H1 (cell line): Measurements from ENCODE around the gene TCAP.

ENCODE experiments used
- BRCA1 ChIP-seq: IDR thresholded peaks from 2 replicates; pipeline ENCODE4 v1.6.1; 2012; ENCODE audit warnings: low read depth, low read length, improper control_type of control experiment
- CHD2 ChIP-seq: IDR thresholded peaks from 2 replicates; pipeline ENCODE4 v1.6.1; 2012; ENCODE audit warnings: low read length, improper control_type of control experiment
- CREB1 ChIP-seq: IDR thresholded peaks from 2 replicates; pipeline ENCODE4 v1.6.1; 2012; ENCODE audit warnings: inconsistent platforms
- EZH2 ChIP-seq: fragments of 200-600 bp; sonication (generic); IDR thresholded peaks from 2 replicates; pipeline ENCODE4 v1.7.1; 2012; ENCODE audit warnings: low read depth, mild to moderate bottlenecking, moderate library complexity, low read length, inconsistent platforms; ENCODE audit not compliant: severe bottlenecking
- JUN ChIP-seq: IDR thresholded peaks from 2 replicates; pipeline ENCODE4 v1.6.1; 2011; ENCODE audit warnings: low read depth, mild to moderate bottlenecking, improper control_type of control experiment, low read length
- JUND ChIP-seq: IDR thresholded peaks from 2 replicates; pipeline ENCODE4 v1.6.1; 2011; ENCODE audit warnings: mild to moderate bottlenecking, improper control_type of control experiment, low read length
- POLR2A ChIP-seq, 2 experiments: IDR thresholded peaks; 1 replicate in 1 of 2; 2 replicates in 1 of 2; pipeline ENCODE4 v1.6.1; 2011; ENCODE audit warnings: low read depth in 2 of 2, low read length in 2 of 2, mild to moderate bottlenecking in 2 of 2; ENCODE audit errors: control extremely low read depth in 1 of 2
- RAD21 ChIP-seq, 2 experiments: IDR thresholded peaks in 1 of 2; conservative IDR thresholded peaks in 1 of 2; 2 replicates each; pipeline ENCODE4 v1.6.1; 2011; ENCODE audit warnings: low read depth in 2 of 2, low read length in 2 of 2, improper control_type of control experiment in 1 of 2, inconsistent platforms in 1 of 2, mild to moderate bottlenecking in 1 of 2, moderate library complexity in 1 of 2
- SAP30 ChIP-seq: fragments of 300-600 bp; sonication (generic); IDR thresholded peaks from 2 replicates; pipeline ENCODE4 v1.7.1; 2012; ENCODE audit warnings: low read length, moderate library complexity, mild to moderate bottlenecking, inconsistent platforms; ENCODE audit not compliant: insufficient read depth, insufficient replicate concordance
- SIN3A ChIP-seq, 2 experiments: IDR thresholded peaks in 1 of 2; conservative IDR thresholded peaks in 1 of 2; 2 replicates each; pipeline ENCODE4 v1.6.1; 2011 to 2012; ENCODE audit warnings: low read length in 2 of 2, improper control_type of control experiment in 1 of 2, low read depth in 1 of 2, mild to moderate bottlenecking in 1 of 2
- TBP ChIP-seq: IDR thresholded peaks from 2 replicates; pipeline ENCODE4 v1.6.1; 2011; ENCODE audit warnings: low read depth, low read length, improper control_type of control experiment
- YY1 ChIP-seq: IDR thresholded peaks from 2 replicates; pipeline ENCODE4 v1.6.1; 2011; ENCODE audit warnings: low read depth, mild to moderate bottlenecking, low read length
- ZNF274 ChIP-seq: IDR thresholded peaks from 2 replicates; pipeline ENCODE4 v1.7.0; 2012; ENCODE audit warnings: low read length, borderline replicate concordance; ENCODE audit errors: extremely low read depth
- TF ChIP-seq, protein P1 (sequence below), 3 experiments: IDR thresholded peaks; 1 replicate in 2 of 3; 2 replicates in 1 of 3; pipeline versions ENCODE4 v1.5.1 to v1.6.1; 2011; ENCODE audit warnings: low read length in 3 of 3, mild to moderate bottlenecking in 3 of 3, inconsistent platforms in 2 of 3, low read depth in 1 of 3, moderate library complexity in 1 of 3; ENCODE audit not compliant: insufficient read depth in 1 of 3; ENCODE audit errors: control extremely low read depth in 1 of 3

DNA sequence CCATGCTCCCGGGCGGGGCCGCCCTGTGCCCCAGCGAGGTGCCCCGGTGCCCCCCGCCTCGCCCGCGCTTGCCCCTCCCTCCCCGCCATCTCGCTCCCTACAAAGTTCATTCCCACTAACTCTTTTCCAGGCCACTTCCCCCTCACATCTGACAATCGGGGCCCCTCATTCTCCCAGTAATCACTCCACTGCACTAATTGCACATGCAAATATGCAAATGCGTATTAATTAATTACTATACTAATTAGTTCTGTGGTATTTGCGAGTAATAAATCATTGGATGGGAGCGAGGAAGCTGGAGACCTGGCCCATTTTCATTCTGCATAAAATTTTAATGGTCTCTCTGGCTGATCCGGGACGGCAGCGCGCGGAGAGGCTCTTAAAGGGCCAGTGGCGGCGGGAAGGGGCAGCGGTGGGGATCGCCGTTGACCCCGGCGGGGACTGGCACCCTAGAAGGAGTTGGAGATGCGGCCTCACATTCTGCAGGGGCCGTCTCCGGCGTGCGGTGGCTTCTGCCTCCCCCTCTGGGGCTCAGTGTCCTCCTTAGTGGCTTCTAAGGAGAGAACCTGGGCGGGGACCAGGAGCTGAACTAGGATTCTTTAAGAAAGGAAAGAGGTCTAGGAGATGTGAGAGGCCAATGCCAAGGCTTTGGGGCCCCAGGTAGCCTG lies 46.8 kb upstream of the TCAP start:
- TF ChIP-seq, protein P1, sequence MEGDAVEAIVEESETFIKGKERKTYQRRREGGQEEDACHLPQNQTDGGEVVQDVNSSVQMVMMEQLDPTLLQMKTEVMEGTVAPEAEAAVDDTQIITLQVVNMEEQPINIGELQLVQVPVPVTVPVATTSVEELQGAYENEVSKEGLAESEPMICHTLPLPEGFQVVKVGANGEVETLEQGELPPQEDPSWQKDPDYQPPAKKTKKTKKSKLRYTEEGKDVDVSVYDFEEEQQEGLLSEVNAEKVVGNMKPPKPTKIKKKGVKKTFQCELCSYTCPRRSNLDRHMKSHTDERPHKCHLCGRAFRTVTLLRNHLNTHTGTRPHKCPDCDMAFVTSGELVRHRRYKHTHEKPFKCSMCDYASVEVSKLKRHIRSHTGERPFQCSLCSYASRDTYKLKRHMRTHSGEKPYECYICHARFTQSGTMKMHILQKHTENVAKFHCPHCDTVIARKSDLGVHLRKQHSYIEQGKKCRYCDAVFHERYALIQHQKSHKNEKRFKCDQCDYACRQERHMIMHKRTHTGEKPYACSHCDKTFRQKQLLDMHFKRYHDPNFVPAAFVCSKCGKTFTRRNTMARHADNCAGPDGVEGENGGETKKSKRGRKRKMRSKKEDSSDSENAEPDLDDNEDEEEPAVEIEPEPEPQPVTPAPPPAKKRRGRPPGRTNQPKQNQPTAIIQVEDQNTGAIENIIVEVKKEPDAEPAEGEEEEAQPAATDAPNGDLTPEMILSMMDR (IDR thresholded peaks at IDR 0.05; ENCODE audit: control extremely low read depth in 1 of 3, insufficient read depth in 1 of 3, low read depth in 1 of 3, low read length in 3 of 3) = no peak
- TF ChIP-seq YY1 (no peak), JUN (no peak), RAD21 (IDR thresholded peaks at IDR 0.05 in 1 of 2, conservative IDR thresholded peaks at IDR 0.05 in 1 of 2; ENCODE audit: low read depth in 2 of 2, low read length in 2 of 2) (no peak), JUND (no peak), SAP30 (no peak), ZNF274 (no peak), SIN3A (conservative IDR thresholded peaks at IDR 0.05 in 1 of 2, IDR thresholded peaks at IDR 0.05 in 1 of 2; ENCODE audit: low read depth in 1 of 2, low read length in 2 of 2) (no peak), CHD2 (no peak), EZH2 (peak; percentile 22), CREB1 (no peak), TBP (no peak), BRCA1 (no peak), POLR2A (IDR thresholded peaks at IDR 0.05; ENCODE audit: control extremely low read depth in 1 of 2, low read depth in 2 of 2, low read length in 2 of 2) (no peak)
